Activated naive CD4-positive, alpha-beta T cell treated with anti-CD3 and anti-CD28 coated beads for 36 hours (primary cell): Measurements from ENCODE around the gene OPA3. TPM values are rescaled to one million over a fixed set of nuclear protein-coding genes. Genes with fewer than 3 reads are reported as not detected.
"Not testable (repeated sequence)": the region's sequence is repeated elsewhere in the genome, so short reads cannot be mapped to it uniquely, and the experiment has no call there.

ENCODE experiments used
- CTCF ChIA-PET: fragments of 350-600 bp; sonication (Branson Sonifier 250); formaldehyde crosslinking; loops from one replicate; lab custom pipeline; 2021; ENCODE audit warnings: antibody characterized with exemption; lab: Charles Lee
- DNase-seq: peaks from one replicate; pipeline ENCODE4 v3.0.0-alpha.2; 2020
- H3K27ac Mint-ChIP-seq: one replicate; pipeline ENCODE4 v1.8.0; 2021; ENCODE audit warnings: mild to moderate bottlenecking, mixed read lengths
- H3K27me3 Mint-ChIP-seq: one replicate; pipeline ENCODE4 v1.8.0; 2021; ENCODE audit warnings: low read depth, mixed read lengths
- H3K36me3 Mint-ChIP-seq: one replicate; pipeline ENCODE4 v1.8.0; 2021; ENCODE audit warnings: low read depth, mixed read lengths
- H3K4me1 Mint-ChIP-seq: one replicate; pipeline ENCODE4 v1.8.0; 2021; ENCODE audit warnings: low read depth, mixed read lengths
- H3K4me3 Mint-ChIP-seq: one replicate; pipeline ENCODE4 v1.8.0; 2021; ENCODE audit warnings: mild to moderate bottlenecking, moderate library complexity, mixed read lengths
- H3K9me3 Mint-ChIP-seq: one replicate; pipeline ENCODE4 v1.8.0; 2021; ENCODE audit warnings: mixed read lengths
- intact Hi-C: fragments of 100-400 bp; cut with micrococcal nuclease; formaldehyde crosslinking; loops from one replicate; pipeline ENCODE4 v1.15.1; 2023
- total RNA-seq, 2 experiments: library from RNA; stranded (reverse); gene quantifications; one replicate each; pipeline ENCODE4 v1.2.3, GENCODE V29; 2021

Gene OPA3
- total RNA-seq, 2 experiments from 2014 or later = 12.4 to 12.7 TPM

GRCh38 chr19:45514376-45515051 is 70.1 kb downstream of the OPA3 start:
- H3K36me3 Mint-ChIP-seq = peaks cover 16% of the 10 kb centered on the region
- H3K9me3 Mint-ChIP-seq = no peaks in the 10 kb centered on the region
- no peak overlapping the region for H3K4me3 Mint-ChIP-seq
- H3K27me3 Mint-ChIP-seq = no peaks in the 10 kb centered on the region
- peak overlapping the region; percentile 97 for H3K27ac Mint-ChIP-seq
- DNase-seq = no peak
- intact Hi-C loops = loop anchor here (1.0 kb wide), 1 partner anchor 7 kb away; the partner anchor contains the start of gene VASP
- CTCF ChIA-PET = interaction anchor here (1.6 to 2.2 kb wide), 3 partner anchors 9 to 127 kb away, joined by 5 to 8 read pairs (median 7); no protein-coding TSS in a partner anchor
- H3K4me1 Mint-ChIP-seq = peaks cover 53% of the 10 kb centered on the region

- no peaks in the 10 kb centered on the region for H3K9me3 Mint-ChIP-seq
- intact Hi-C loops = no loop called here
- no peak overlapping the region for H3K4me3 Mint-ChIP-seq
- no peaks in the 10 kb centered on the region for H3K27me3 Mint-ChIP-seq
- peak overlapping the region; percentile 97 for H3K27ac Mint-ChIP-seq
- CTCF ChIA-PET = interaction anchor here (0.6 to 1.0 kb wide), 2 partner anchors 74 to 79 kb away, joined by 5 to 6 read pairs; no protein-coding TSS in a partner anchor
- peaks cover 11% of the 10 kb centered on the region for H3K36me3 Mint-ChIP-seq
- H3K4me1 Mint-ChIP-seq = peaks cover 59% of the 10 kb centered on the region
- DNase-seq = no peak
These were observed 71.6 kb downstream of the OPA3 start for GRCh38 chr19:45512881-45513483.

- CTCF ChIA-PET = interaction anchor here (0.6 kb wide), 1 partner anchor 132 kb away, joined by 3 read pairs; no protein-coding TSS in a partner anchor
- peaks cover 6% of the 10 kb centered on the region for H3K36me3 Mint-ChIP-seq
- no peak overlapping the region for H3K4me3 Mint-ChIP-seq
- H3K27ac Mint-ChIP-seq = peak overlapping the region; percentile 19
- no peak for DNase-seq
- peaks cover 62% of the 10 kb centered on the region for H3K4me1 Mint-ChIP-seq
- H3K9me3 Mint-ChIP-seq = no peaks in the 10 kb centered on the region
- intact Hi-C loops = no loop called here
- no peaks in the 10 kb centered on the region for H3K27me3 Mint-ChIP-seq
These were observed 73.5 kb downstream of the OPA3 start for GRCh38 chr19:45511074-45511473.

GRCh38 chr19:45510352-45510751 is 74.2 kb downstream of the OPA3 start:
- DNase-seq, CTCF ChIA-PET, intact Hi-C loops, H3K9me3 Mint-ChIP-seq, H3K4me3 Mint-ChIP-seq, H3K27me3 Mint-ChIP-seq, H3K36me3 Mint-ChIP-seq: not testable (repeated sequence)
- Mint-ChIP-seq H3K27ac (peak overlapping the region; percentile 30), H3K4me1 (peaks cover 64% of the 10 kb centered on the region)

- H3K36me3 Mint-ChIP-seq = peaks cover 3% of the 10 kb centered on the region
- H3K4me1 Mint-ChIP-seq = peaks cover 60% of the 10 kb centered on the region
- CTCF ChIA-PET = interaction anchor here (0.5 kb wide), 1 partner anchor 1436 kb away, joined by 3 read pairs; no protein-coding TSS in a partner anchor
- intact Hi-C loops = loop anchor here (10.0 kb wide), 1 partner anchor 285 kb away; the partner anchor contains the start of gene DMWD
- H3K27me3 Mint-ChIP-seq = no peaks in the 10 kb centered on the region
- no peak for DNase-seq
- no peaks in the 10 kb centered on the region for H3K9me3 Mint-ChIP-seq
- H3K27ac Mint-ChIP-seq = peak overlapping the region; percentile 87
- H3K4me3 Mint-ChIP-seq = peak overlapping the region; percentile 86
These were observed 74.9 kb downstream of the OPA3 start for GRCh38 chr19:45509692-45510015.

GRCh38 chr19:45508861-45509691 is 75.5 kb downstream of the OPA3 start:
- no peaks in the 10 kb centered on the region for H3K27me3 Mint-ChIP-seq
- H3K4me1 Mint-ChIP-seq = peaks cover 55% of the 10 kb centered on the region
- no peaks in the 10 kb centered on the region for H3K9me3 Mint-ChIP-seq
- peak overlapping the region; percentile 86 for H3K4me3 Mint-ChIP-seq
- H3K27ac Mint-ChIP-seq = peak overlapping the region; percentile 87
- intact Hi-C loops = loop anchor here (10.0 kb wide), 1 partner anchor 286 kb away; the partner anchor contains the start of gene DMWD
- H3K36me3 Mint-ChIP-seq = peaks cover 3% of the 10 kb centered on the region
- CTCF ChIA-PET = interaction anchor here (0.5 to 1.6 kb wide), 2 partner anchors 24 to 1435 kb away, joined by 3 to 7 read pairs; no protein-coding TSS in a partner anchor
- peak; percentile 66 for DNase-seq

GRCh38 chr19:45508417-45508860 is 76.2 kb downstream of the OPA3 start:
- H3K27me3 Mint-ChIP-seq = no peaks in the 10 kb centered on the region
- peak overlapping the region; percentile 87 for H3K27ac Mint-ChIP-seq
- DNase-seq = peak; percentile 66
- CTCF ChIA-PET = interaction anchor here (1.6 kb wide), 1 partner anchor 23 kb away, joined by 7 read pairs; no protein-coding TSS in a partner anchor
- H3K4me3 Mint-ChIP-seq = peak overlapping the region; percentile 86
- peaks cover 51% of the 10 kb centered on the region for H3K4me1 Mint-ChIP-seq
- peaks cover 3% of the 10 kb centered on the region for H3K36me3 Mint-ChIP-seq
- H3K9me3 Mint-ChIP-seq = no peaks in the 10 kb centered on the region
- intact Hi-C loops = loop anchor here (10.0 kb wide), 1 partner anchor 286 kb away; the partner anchor contains the start of gene DMWD

- Mint-ChIP-seq H3K36me3 (peaks cover 2% of the 10 kb centered on the region), H3K4me1 (peaks cover 48% of the 10 kb centered on the region), H3K27ac (peak overlapping the region; percentile 79), H3K27me3 (no peaks in the 10 kb centered on the region), H3K4me3 (peak overlapping the region; percentile 86), H3K9me3 (no peaks in the 10 kb centered on the region)
- intact Hi-C loops = loop anchor here (1.0 to 10.0 kb wide), 10 partner anchors 7 to 287 kb away; partner anchors contain the start of genes DMWD, ERCC2, POLR1G and QPCTL
- CTCF ChIA-PET = interaction anchor here (1.6 kb wide), 1 partner anchor 23 kb away, joined by 7 read pairs; no protein-coding TSS in a partner anchor
- DNase-seq = no peak
These were observed 76.7 kb downstream of the OPA3 start for GRCh38 chr19:45507872-45508416.

GRCh38 chr19:45506989-45507871 is 77.4 kb downstream of the OPA3 start, which contains the start of gene VASP:
Gene VASP, plus strand, starts transcription at chr19:45507479. Its CDS starts 293 bp downstream, at chr19:45507772.
- intact Hi-C loops = loop anchor here (1.0 to 10.0 kb wide), 14 partner anchors 8 to 288 kb away; partner anchors contain the start of genes DMWD, ERCC2, FBXO46 and OPA3
- H3K4me1 Mint-ChIP-seq = peaks cover 44% of the 10 kb centered on the region
- peak; percentile 95 for DNase-seq
- peak within 1 kb of the TSS; percentile 86 for H3K4me3 Mint-ChIP-seq
- H3K27ac Mint-ChIP-seq = peak within 1 kb of the TSS; percentile 94
- no peaks in the 10 kb centered on the region for H3K36me3 Mint-ChIP-seq
- CTCF ChIA-PET = interaction anchor here (1.6 kb wide), 1 partner anchor 22 kb away, joined by 7 read pairs; no protein-coding TSS in a partner anchor
- no peaks in the 10 kb centered on the region for H3K9me3 Mint-ChIP-seq
- no peaks in the 10 kb centered on the region for H3K27me3 Mint-ChIP-seq

- H3K27ac Mint-ChIP-seq = peak overlapping the region; percentile 94
- CTCF ChIA-PET = interaction anchor here (0.9 to 1.8 kb wide), 3 partner anchors 9 to 21 kb away, joined by 5 to 10 read pairs (median 5); no protein-coding TSS in a partner anchor
- no peaks in the 10 kb centered on the region for H3K36me3 Mint-ChIP-seq
- intact Hi-C loops = loop anchor here (1.0 to 10.0 kb wide), 7 partner anchors 9 to 288 kb away; partner anchors contain the start of genes DMWD, FBXO46, OPA3 and QPCTL
- H3K27me3 Mint-ChIP-seq = no peaks in the 10 kb centered on the region
- peak overlapping the region; percentile 86 for H3K4me3 Mint-ChIP-seq
- peaks cover 39% of the 10 kb centered on the region for H3K4me1 Mint-ChIP-seq
- DNase-seq = peak; percentile 99
- no peaks in the 10 kb centered on the region for H3K9me3 Mint-ChIP-seq
These were observed 78.2 kb downstream of the OPA3 start for GRCh38 chr19:45506246-45506988.
